GM12878 (cell line): ENCODE data around the gene IER3IP1. TPM values are rescaled to one million over a fixed set of nuclear protein-coding genes. Genes with fewer than 3 reads are reported as not detected.
"Not testable (repeated sequence)": the region's sequence is repeated elsewhere in the genome, so short reads cannot be mapped to it uniquely, and the experiment has no call there.

ENCODE experiments used
- ATAC-seq: fragments of 200-7000 bp; cut with Tn5 transposase; 3 replicates; pipeline ENCODE4 v1.9.1; 2020; ENCODE audit warnings: mild to moderate bottlenecking, moderate library complexity
- BruUV-seq: library from RNA; stranded (reverse); fragments of 400-500 nt; replicated peaks from 2 replicates; lab custom pipeline; 2021; lab: Mats Ljungman, UMichigan
- CTCF ChIA-PET: fragments of 300-600 bp; sonication (Branson Sonifier 250); formaldehyde crosslinking; extraction: SDS; loops from one replicate; lab custom pipeline; 2021; ENCODE audit warnings: inconsistent platforms; lab: Yijun Ruan, JAX
- POLR2A ChIA-PET: fragments of 350-600 bp; formaldehyde crosslinking; extraction: SDS; loops from one replicate; lab custom pipeline; 2021; ENCODE audit warnings: inconsistent platforms; lab: Charles Lee
- RAD21 ChIA-PET: fragments of 300-600 bp; sonication (Branson Sonifier 250); formaldehyde crosslinking; loops from one replicate; lab custom pipeline; 2023; ENCODE audit warnings: antibody characterized with exemption; ENCODE audit not compliant: unreplicated experiment; lab: Charles Lee
- SMC1A ChIA-PET: fragments of 300-600 bp; sonication (Branson Sonifier 250); formaldehyde crosslinking; loops from one replicate; lab custom pipeline; 2023; ENCODE audit not compliant: unreplicated experiment, uncharacterized antibody; lab: Charles Lee
- DNase-seq: peaks from one replicate; pipeline ENCODE4 v3.0.0-alpha.2; 2011; ENCODE audit warnings: low read depth, low spot score
- FAIRE-seq: peaks from 3 replicates; lab custom pipeline; 2011; peaks lifted over from hg19 to GRCh38; lab: Jason Lieb, UNC
- H2AFZ ChIP-seq: 2 replicates; pipeline ENCODE4 v1.6.0; 2011; ENCODE audit warnings: low read depth, low read length, control low read depth; ENCODE audit not compliant: control insufficient read depth
- H3K27ac ChIP-seq: 2 replicates; pipeline ENCODE4 v1.5.1; 2011; ENCODE audit warnings: control low read depth; ENCODE audit not compliant: control insufficient read depth, insufficient read depth
- H3K27me3 ChIP-seq, 2 experiments: replicated peaks in 1 of 2; 2 replicates each; pipeline versions ENCODE4 v1.6.0 to v1.6.1; 2011; ENCODE audit warnings: low read length in 1 of 2; ENCODE audit not compliant: control insufficient read depth in 2 of 2, insufficient read depth in 2 of 2
- H3K36me3 ChIP-seq, 2 experiments: 2 replicates each; pipeline ENCODE4 v1.5.1; 2011; ENCODE audit warnings: low read length in 1 of 2; ENCODE audit not compliant: control insufficient read depth in 2 of 2, insufficient read depth in 2 of 2
- H3K4me1 ChIP-seq: 2 replicates; pipeline ENCODE4 v1.6.1; 2011; ENCODE audit warnings: mild to moderate bottlenecking, low read length, moderate library complexity, mixed read lengths; ENCODE audit not compliant: control insufficient read depth, insufficient read depth
- H3K4me2 ChIP-seq: 2 replicates; pipeline ENCODE4 v1.6.0; 2011; ENCODE audit warnings: control low read depth; ENCODE audit not compliant: control insufficient read depth, insufficient read depth
- H3K4me3 ChIP-seq: fragments of 200-600 bp; sonication (generic); 2 replicates; pipeline ENCODE4 v1.5.1; 2016
- H3K79me2 ChIP-seq: 2 replicates; pipeline ENCODE4 v1.6.0; 2011; ENCODE audit warnings: low read length; ENCODE audit not compliant: control insufficient read depth, insufficient read depth
- H3K9ac ChIP-seq: 2 replicates; pipeline ENCODE4 v1.8.0; 2011; ENCODE audit warnings: low read length, control low read depth, mixed read lengths; ENCODE audit not compliant: control insufficient read depth, insufficient read depth
- H3K9me3 ChIP-seq: replicated peaks from 3 replicates; pipeline ENCODE4 v1.5.1; 2011; ENCODE audit warnings: mild to moderate bottlenecking, low read length; ENCODE audit not compliant: control insufficient read depth, insufficient read depth
- H4K20me1 ChIP-seq: 2 replicates; pipeline ENCODE4 v1.6.0; 2011; ENCODE audit not compliant: control insufficient read depth, insufficient read depth
- RELA ChIP-seq: fragments of 450-650 bp; IDR thresholded peaks from 2 replicates; pipeline ENCODE4 v1.8.0; 2014; ENCODE audit warnings: borderline replicate concordance; ENCODE audit not compliant: partially characterized antibody
- SMAD1 ChIP-seq: fragments of 450-650 bp; IDR thresholded peaks from 2 replicates; pipeline ENCODE4 v1.6.1; 2018; ENCODE audit warnings: mild to moderate bottlenecking, low read depth; ENCODE audit not compliant: partially characterized antibody
- TCF7 ChIP-seq: IDR thresholded peaks from 2 replicates; pipeline ENCODE4 v1.6.1; 2014; ENCODE audit warnings: antibody characterized with exemption, borderline replicate concordance
- WGBS: methylation state at CpG from one replicate; pipeline ENCODE4 v1.1.6; 2016; ENCODE audit warnings: low lambda C conversion rate; ENCODE audit not compliant: insufficient replicate concordance, insufficient coverage; ENCODE audit errors: missing lambda C conversion rate; 5-methylcytosine and 5-hydroxymethylcytosine counted together
- in situ Hi-C: fragments of 300-500 bp; cut with MboI; formaldehyde crosslinking; loops from 9 replicates; pipeline ENCODE4 v1.14.3; 2018; ENCODE audit warnings: mixed read lengths
- intact Hi-C: fragments of 100-400 bp; cut with micrococcal nuclease; formaldehyde crosslinking; loops from one replicate; pipeline ENCODE4 v1.14.2; 2022; ENCODE audit not compliant: unreplicated experiment
- polyA plus RNA-seq, 11 experiments: library from polyadenylated mRNA; depleted of rRNA in 4 of 11; unstranded in 6 of 11; stranded (reverse) in 5 of 11; fragments of >200 nt; fragmentation: Nextera tagmentation in 4 of 11; fragmentation: Illumina TruSeq in 1 of 11; extraction: Ambion mirVana in 4 of 11; extraction: Trizol in 1 of 11; gene quantifications; 1 replicate in 1 of 11; 2 replicates in 10 of 11; pipeline versions ENCODE4 v1.2.1 to v1.2.3, GENCODE V29; 2011 to 2016; ENCODE audit warnings: inconsistent platforms in 2 of 11, missing spikeins in 2 of 11, low read depth in 1 of 11
- total RNA-seq, 4 experiments: library from RNA; depleted of rRNA in 3 of 4; stranded (reverse); fragments of >200 nt in 3 of 4; fragmentation: Illumina TruSeq in 1 of 4; extraction: Trizol in 1 of 4; gene quantifications; 2 replicates each; pipeline versions ENCODE4 v1.2.1 to v1.2.3, GENCODE V29; 2013 to 2021
- TF ChIP-seq, protein P1 (sequence below): fragments of 450-650 bp; IDR thresholded peaks from 2 replicates; pipeline ENCODE4 v1.6.1; 2014; ENCODE audit warnings: mild to moderate bottlenecking

Gene IER3IP1
- total and polyA plus RNA-seq, 10 of the 15 experiments (the other 5 are each of a cell fraction or from before 2014, with no cell fraction given): 7.9 to 40.9 (median 28.1) TPM

DNA sequence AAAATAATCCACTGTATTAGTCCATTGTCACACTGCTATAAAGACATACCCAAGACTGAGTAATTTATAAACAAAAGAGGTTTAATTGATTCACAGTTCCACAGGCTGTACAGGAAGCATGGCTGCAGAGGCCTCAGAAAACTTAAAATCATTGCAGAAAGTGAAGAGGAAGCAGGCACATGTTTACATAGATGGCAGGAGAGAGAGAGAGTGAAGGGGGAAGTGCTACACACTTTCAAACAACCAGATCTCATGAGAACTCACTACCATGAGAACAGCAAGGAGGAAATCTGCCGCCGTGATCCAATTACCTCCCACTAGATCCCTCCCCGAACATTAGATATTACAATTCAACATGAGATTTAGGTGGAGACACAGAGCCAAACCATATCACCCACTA is 19.8 kb upstream of the IER3IP1 start:
- H3K27ac ChIP-seq, ATAC-seq, H3K9me3 ChIP-seq, BruUV-seq, H3K4me3 ChIP-seq, H2AFZ ChIP-seq, H4K20me1 ChIP-seq, H3K79me2 ChIP-seq, DNase-seq, H3K4me1 ChIP-seq, intact Hi-C loops, FAIRE-seq, in situ Hi-C loops, H3K9ac ChIP-seq, H3K27me3 ChIP-seq, POLR2A ChIA-PET, H3K36me3 ChIP-seq, H3K4me2 ChIP-seq: not testable (repeated sequence)
- ChIA-PET RAD21 (interaction anchor here (1.1 kb wide), 1 partner anchor 97 kb away, joined by 4 read pairs; no protein-coding TSS in a partner anchor), SMC1A (interaction anchor here (1.7 kb wide), 1 partner anchor 9 kb away, joined by 8 read pairs; no protein-coding TSS in a partner anchor), CTCF (interaction anchor here (1.3 kb wide), 1 partner anchor 8 kb away, joined by 4 read pairs; no protein-coding TSS in a partner anchor)
- WGBS: 75% methylated on average over 3 of the region's 3 CpGs

DNA sequence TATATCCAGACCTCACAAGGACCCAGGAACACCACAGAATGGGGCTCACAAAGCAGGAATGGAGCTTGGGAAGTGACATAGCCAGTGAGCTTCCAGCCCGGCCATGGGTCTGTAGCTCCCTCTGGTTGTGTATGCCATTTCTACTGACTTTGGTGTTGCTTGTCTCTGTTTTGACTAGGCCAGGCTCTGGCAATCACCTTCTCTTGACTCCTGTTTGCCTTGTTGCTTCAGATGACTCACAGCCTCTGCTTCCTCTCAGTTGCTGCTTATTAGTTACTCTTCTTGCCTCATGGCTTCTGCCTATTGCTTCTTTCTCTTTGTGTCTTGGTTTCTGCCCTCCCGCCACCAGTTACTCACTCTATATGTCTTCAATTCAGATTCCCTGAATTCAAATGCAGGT is 15.8 kb upstream of the IER3IP1 start:
- SMC1A ChIA-PET: interaction anchor here (0.6 to 1.2 kb wide), 4 partner anchors 9 to 23 kb away, joined by 3 to 7 read pairs (median 4); no protein-coding TSS in a partner anchor
- Histone ChIP-seq H3K27me3 (no peaks in the 10 kb centered on the region; a peak in 2 of 4 replicates), H3K4me2 (no peak overlapping the region), H4K20me1 (no peaks in the 10 kb centered on the region), H3K27ac (no peak overlapping the region), H3K79me2 (no peaks in the 10 kb centered on the region), H3K4me1 (no peaks in the 10 kb centered on the region), H3K9me3 (no peaks in the 10 kb centered on the region), H3K36me3 (no peaks in the 10 kb centered on the region), H3K9ac (no peak overlapping the region), H2AFZ (no peak overlapping the region), H3K4me3 (no peak overlapping the region)
- no peak for ATAC-seq
- RAD21 ChIA-PET: no interaction called here
- no TSS peak for BruUV-seq
- POLR2A ChIA-PET: no interaction called here
- in situ Hi-C loops (no loop called here), intact Hi-C loops (no loop called here)
- CTCF ChIA-PET: interaction anchor here (1.0 to 1.9 kb wide), 2 partner anchors 13 to 141 kb away, joined by 3 to 5 read pairs; no protein-coding TSS in a partner anchor
- WGBS: 2% methylated on average over 2 of the region's 2 CpGs
- TF ChIP-seq SMAD1 (no peak), TCF7 (no peak), RELA (no peak)
- TF ChIP-seq, protein P1, sequence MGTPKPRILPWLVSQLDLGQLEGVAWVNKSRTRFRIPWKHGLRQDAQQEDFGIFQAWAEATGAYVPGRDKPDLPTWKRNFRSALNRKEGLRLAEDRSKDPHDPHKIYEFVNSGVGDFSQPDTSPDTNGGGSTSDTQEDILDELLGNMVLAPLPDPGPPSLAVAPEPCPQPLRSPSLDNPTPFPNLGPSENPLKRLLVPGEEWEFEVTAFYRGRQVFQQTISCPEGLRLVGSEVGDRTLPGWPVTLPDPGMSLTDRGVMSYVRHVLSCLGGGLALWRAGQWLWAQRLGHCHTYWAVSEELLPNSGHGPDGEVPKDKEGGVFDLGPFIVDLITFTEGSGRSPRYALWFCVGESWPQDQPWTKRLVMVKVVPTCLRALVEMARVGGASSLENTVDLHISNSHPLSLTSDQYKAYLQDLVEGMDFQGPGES: no peak
- DNase-seq: no peak
- FAIRE-seq: no peak
